Glutamatergic neuron (in vitro differentiated cells): ENCODE data around the gene OOSP4A. TPM values are rescaled to one million over a fixed set of nuclear protein-coding genes. Genes with fewer than 3 reads are reported as not detected.

Experiments used
- DNase-seq: peaks from one replicate; pipeline ENCODE4 v3.0.0; 2022
- H3K27ac Mint-ChIP-seq: one replicate; pipeline ENCODE4 v1.8.0; 2020; ENCODE audit warnings: mild to moderate bottlenecking, mixed read lengths, inconsistent platforms; ENCODE audit not compliant: unreplicated experiment
- H3K27me3 Mint-ChIP-seq: one replicate; pipeline ENCODE4 v1.8.0; 2020; ENCODE audit warnings: mild to moderate bottlenecking, moderate library complexity, mixed read lengths, inconsistent platforms; ENCODE audit not compliant: unreplicated experiment
- H3K36me3 Mint-ChIP-seq: one replicate; pipeline ENCODE4 v1.8.0; 2020; ENCODE audit warnings: mild to moderate bottlenecking, mixed read lengths, inconsistent platforms; ENCODE audit not compliant: unreplicated experiment
- H3K4me1 Mint-ChIP-seq: one replicate; pipeline ENCODE4 v1.8.0; 2020; ENCODE audit warnings: mild to moderate bottlenecking, low read depth, mixed read lengths, inconsistent platforms; ENCODE audit not compliant: unreplicated experiment
- H3K4me3 Mint-ChIP-seq: one replicate; pipeline ENCODE4 v1.8.0; 2020; ENCODE audit warnings: mild to moderate bottlenecking, mixed read lengths, inconsistent platforms; ENCODE audit not compliant: unreplicated experiment
- H3K9me3 Mint-ChIP-seq: one replicate; pipeline ENCODE4 v1.8.0; 2020; ENCODE audit warnings: mild to moderate bottlenecking, moderate library complexity, mixed read lengths, inconsistent platforms; ENCODE audit not compliant: unreplicated experiment
- CTCF ChIP-seq: fragments of 200-600 bp; sonication (generic); IDR thresholded peaks from one replicate; pipeline ENCODE4 v1.5.0; 2021; ENCODE audit not compliant: partially characterized antibody, unreplicated experiment
- total RNA-seq: library from RNA; stranded (reverse); fragmentation: NEBNext Ultra II Directional; extraction: Animal tissue kit (Norgen Biotek cat#: 25700); gene quantifications from one replicate; pipeline ENCODE4 v1.2.1, GENCODE V29; 2021; ENCODE audit not compliant: unreplicated experiment

The OOSP4A gene
- total RNA-seq, 1 donor from 2014 or later, result not detected

- TF ChIP-seq CTCF, result no peak
- no peak within 1 kb of the TSS for H3K4me3 Mint-ChIP-seq
- H3K9me3 Mint-ChIP-seq, result no peaks in the 10 kb centered on the region
- H3K27ac Mint-ChIP-seq, result no peak within 1 kb of the TSS
- DNase-seq, result no peak
- H3K27me3 Mint-ChIP-seq, result peaks cover 2% of the 10 kb centered on the region
- no peaks in the 10 kb centered on the region for H3K36me3 Mint-ChIP-seq
- H3K4me1 Mint-ChIP-seq, result no peaks in the 10 kb centered on the region
Measured at GRCh38 chr11:59938132-59938531, 25.7 kb upstream of the OOSP4A start, which contains the start of gene OOSP1. Gene OOSP1, plus strand, starts transcription at chr11:59938432. Its CDS starts 23 bp downstream, at chr11:59938455.

DNA sequence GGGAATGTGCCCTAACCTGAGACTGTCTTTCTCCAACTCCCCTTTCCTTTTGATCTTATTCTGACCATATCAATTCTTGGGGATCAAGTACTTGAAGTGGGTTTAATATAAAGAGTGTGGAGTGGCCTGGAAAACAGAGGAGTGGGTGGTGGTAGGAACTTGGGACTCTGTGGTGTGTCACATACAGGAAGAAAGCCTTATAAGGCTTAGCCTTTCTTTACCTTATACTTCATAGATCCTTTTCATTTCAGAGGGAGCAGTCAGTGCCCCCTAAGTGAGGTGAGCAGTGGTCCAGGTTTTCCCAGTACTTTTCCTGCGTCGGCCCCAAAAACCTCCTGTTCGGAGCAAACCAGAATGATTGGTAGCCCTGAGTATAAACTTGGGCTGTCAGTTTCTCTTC lies 25.1 kb upstream of the OOSP4A start:
- H3K27me3 Mint-ChIP-seq, result peaks cover 2% of the 10 kb centered on the region
- H3K4me1 Mint-ChIP-seq, result no peaks in the 10 kb centered on the region
- H3K27ac Mint-ChIP-seq, result no peak overlapping the region
- H3K9me3 Mint-ChIP-seq, result no peaks in the 10 kb centered on the region
- no peak for DNase-seq
- no peak overlapping the region for H3K4me3 Mint-ChIP-seq
- H3K36me3 Mint-ChIP-seq, result no peaks in the 10 kb centered on the region
- TF ChIP-seq CTCF, result no peak

DNA sequence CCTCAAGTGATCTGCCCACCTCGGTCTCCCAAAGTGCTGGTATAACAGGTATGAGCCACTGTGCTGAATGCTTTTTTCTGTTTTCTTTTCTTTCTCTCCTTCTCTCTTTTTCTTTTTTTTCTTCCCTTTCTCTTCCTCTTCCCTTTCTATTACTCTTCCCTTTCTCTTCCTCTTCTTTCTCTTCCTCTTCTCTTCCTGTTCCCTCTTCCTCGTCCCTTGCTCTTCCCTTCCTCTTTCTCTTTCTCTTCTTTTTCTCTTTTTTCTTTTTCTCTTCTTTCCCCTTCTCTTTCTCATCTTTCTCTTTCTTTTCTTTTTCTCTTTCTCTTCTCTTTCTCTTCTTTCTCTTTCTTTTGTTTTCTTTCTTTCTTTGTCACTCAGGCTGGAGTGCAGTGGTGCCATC lies 24.4 kb upstream of the OOSP4A start:
- Mint-ChIP-seq H3K27me3 (peaks cover 2% of the 10 kb centered on the region), H3K4me1 (no peaks in the 10 kb centered on the region), H3K36me3 (no peaks in the 10 kb centered on the region), H3K4me3 (no peak overlapping the region), H3K27ac (no peak overlapping the region), H3K9me3 (no peaks in the 10 kb centered on the region)
- DNase-seq, result no peak
- no peak for TF ChIP-seq CTCF

- Mint-ChIP-seq H3K36me3 (no peaks in the 10 kb centered on the region), H3K9me3 (no peaks in the 10 kb centered on the region), H3K27ac (no peak overlapping the region), H3K27me3 (peaks cover 2% of the 10 kb centered on the region), H3K4me3 (no peak overlapping the region), H3K4me1 (peaks cover 2% of the 10 kb centered on the region)
- no peak for DNase-seq
- no peak for TF ChIP-seq CTCF
Measured at GRCh38 chr11:59941091-59941490, 22.7 kb upstream of the OOSP4A start.

DNA sequence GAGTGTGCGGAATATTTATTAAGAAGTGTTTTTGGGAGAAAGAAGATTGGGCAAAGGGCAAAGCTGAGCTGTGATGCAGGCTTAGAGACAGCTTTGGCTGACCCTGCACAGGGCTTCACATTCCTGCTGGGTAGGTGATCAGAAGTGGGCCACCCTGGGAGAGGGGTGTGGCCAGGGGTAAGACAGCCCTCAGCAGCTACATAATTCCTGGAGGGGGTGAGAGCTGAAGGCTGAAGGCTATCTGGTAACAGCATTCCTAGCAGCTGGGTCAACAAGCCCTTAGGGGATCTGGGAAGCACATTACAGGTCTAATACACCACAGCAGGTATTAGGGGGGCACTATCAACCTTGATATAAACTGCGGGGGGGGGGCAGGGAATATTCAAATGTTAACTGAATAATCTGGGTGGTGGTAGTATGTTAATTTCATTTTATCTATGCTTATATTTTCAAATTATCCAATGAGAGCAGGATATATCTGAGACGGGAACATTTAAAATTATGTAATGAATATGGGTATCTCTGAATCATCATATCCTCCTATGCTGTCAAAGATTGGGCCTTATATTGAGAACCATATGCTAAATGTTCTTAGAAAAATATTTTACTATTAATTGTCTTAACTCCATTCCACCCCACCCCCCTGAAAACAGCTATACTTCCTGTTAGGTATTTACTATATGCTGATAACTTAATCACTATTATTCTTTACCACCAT lies 19.7 kb upstream of the OOSP4A start:
- H3K36me3 Mint-ChIP-seq, result no peaks in the 10 kb centered on the region
- TF ChIP-seq CTCF, result no peak
- peak overlapping the region; percentile 89 for H3K27ac Mint-ChIP-seq
- H3K9me3 Mint-ChIP-seq, result no peaks in the 10 kb centered on the region
- no peak for DNase-seq
- H3K4me1 Mint-ChIP-seq, result peaks cover 4% of the 10 kb centered on the region
- no peak overlapping the region for H3K4me3 Mint-ChIP-seq
- peaks cover 2% of the 10 kb centered on the region for H3K27me3 Mint-ChIP-seq
